Thyroid gland (tissue), 4 donors: ENCODE results near the gene MRPS24.

Experiments
- CTCF ChIP-seq, 6 experiments: fragments of 200-600 bp in 3 of 6; fragments of 450-650 bp in 3 of 6; sonication (generic) in 3 of 6; IDR thresholded peaks; one replicate each; pipeline ENCODE4 v1.5.1; 2016 to 2019; ENCODE audit warnings: antibody characterized with exemption in 6 of 6, mild to moderate bottlenecking in 2 of 6, inconsistent platforms in 1 of 6, moderate library complexity in 1 of 6
- POLR2A ChIP-seq, 2 donors: fragments of 450-650 bp; IDR thresholded peaks; one replicate each; pipeline ENCODE4 v1.6.1; 2017; ENCODE audit warnings: antibody characterized with exemption in 2 of 2, mild to moderate bottlenecking in 2 of 2, moderate library complexity in 1 of 2

- TF ChIP-seq CTCF (IDR thresholded peaks at IDR 0.05), result no peak
- TF ChIP-seq POLR2A (IDR thresholded peaks at IDR 0.05), result no peak
These were observed 43.9 kb downstream of the MRPS24 start for GRCh38 chr7:43825391-43825808.
